Fibroblast of villous mesenchyme (primary cell): Measurements from ENCODE around the gene NPDC1. TPM values are rescaled to one million over a fixed set of nuclear protein-coding genes. Genes with fewer than 3 reads are reported as not detected.
A peak's percentile ranks its signal among the peaks of the same experiment; 100 is the strongest.

Experiments used
- DNase-seq: peaks from one replicate; pipeline ENCODE4 v3.0.0-alpha.2; 2010; ENCODE audit warnings: low read depth
- H3K4me3 ChIP-seq: 2 replicates; pipeline ENCODE4 v1.5.1; 2011; ENCODE audit warnings: low read depth, mild to moderate bottlenecking, low read length
- total RNA-seq: library from RNA; depleted of rRNA; stranded (reverse); fragments of >200 nt; gene quantifications from 2 replicates; pipeline ENCODE4 v1.2.3, GENCODE V29; 2012
- TF ChIP-seq, protein P1 (sequence below): IDR thresholded peaks from 2 replicates; pipeline ENCODE4 v1.5.1; 2012; ENCODE audit warnings: low read depth, mild to moderate bottlenecking, low read length; ENCODE audit not compliant: insufficient read depth

The NPDC1 gene
- total RNA-seq, 1 donor = 13.0 TPM

DNA sequence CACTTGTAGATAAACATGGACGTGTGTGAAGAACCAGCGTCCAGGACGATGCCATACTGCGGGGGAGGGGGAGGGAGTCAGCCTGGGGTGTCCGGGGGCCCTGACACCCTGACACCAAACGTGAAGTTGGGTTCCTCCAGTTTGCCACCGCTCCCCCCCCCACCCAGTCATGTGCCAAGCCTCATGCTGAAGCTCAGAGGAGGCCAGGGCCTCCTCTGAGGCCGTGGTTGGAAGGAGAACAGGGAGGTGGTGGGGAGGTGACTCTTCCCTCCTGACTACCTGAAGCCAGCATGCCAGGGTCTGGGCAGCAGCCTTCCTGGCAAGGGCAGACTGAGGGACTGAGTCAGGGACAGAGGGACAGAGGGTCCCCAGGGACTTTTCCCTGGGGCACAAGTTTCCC is 6.3 kb upstream of the NPDC1 start:
- DNase-seq = no peak
- H3K4me3 ChIP-seq = no peak overlapping the region
- TF ChIP-seq, protein P1, sequence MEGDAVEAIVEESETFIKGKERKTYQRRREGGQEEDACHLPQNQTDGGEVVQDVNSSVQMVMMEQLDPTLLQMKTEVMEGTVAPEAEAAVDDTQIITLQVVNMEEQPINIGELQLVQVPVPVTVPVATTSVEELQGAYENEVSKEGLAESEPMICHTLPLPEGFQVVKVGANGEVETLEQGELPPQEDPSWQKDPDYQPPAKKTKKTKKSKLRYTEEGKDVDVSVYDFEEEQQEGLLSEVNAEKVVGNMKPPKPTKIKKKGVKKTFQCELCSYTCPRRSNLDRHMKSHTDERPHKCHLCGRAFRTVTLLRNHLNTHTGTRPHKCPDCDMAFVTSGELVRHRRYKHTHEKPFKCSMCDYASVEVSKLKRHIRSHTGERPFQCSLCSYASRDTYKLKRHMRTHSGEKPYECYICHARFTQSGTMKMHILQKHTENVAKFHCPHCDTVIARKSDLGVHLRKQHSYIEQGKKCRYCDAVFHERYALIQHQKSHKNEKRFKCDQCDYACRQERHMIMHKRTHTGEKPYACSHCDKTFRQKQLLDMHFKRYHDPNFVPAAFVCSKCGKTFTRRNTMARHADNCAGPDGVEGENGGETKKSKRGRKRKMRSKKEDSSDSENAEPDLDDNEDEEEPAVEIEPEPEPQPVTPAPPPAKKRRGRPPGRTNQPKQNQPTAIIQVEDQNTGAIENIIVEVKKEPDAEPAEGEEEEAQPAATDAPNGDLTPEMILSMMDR = no peak

DNA sequence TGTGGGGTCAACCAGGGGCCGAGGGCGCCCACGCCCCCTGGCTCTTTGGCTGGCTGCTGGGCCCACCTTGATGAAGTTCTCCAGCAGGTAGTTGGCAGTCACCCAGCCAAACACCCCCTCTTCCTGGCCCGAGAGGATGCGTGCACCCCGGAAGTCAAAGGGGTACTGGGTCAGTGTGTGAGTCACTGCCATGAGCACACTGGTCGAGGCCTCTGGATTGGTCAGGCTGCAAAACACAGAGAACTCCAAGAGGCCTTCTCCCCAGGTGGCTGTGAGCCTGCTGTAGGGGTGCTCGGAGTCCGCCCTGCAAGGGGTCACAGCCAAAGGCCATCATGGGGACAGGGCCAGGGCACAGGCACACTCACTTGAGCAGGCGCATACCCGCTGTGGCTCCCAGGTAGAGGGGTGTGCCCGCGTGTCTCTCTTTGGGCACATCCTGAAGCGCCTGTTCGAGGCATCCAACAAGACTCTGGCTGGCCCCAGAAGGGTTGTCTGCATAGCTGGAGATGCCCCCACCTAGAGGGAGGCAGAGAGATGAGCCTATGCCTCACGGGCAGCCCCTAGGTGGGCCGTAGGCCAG is 5.3 kb upstream of the NPDC1 start:
- H3K4me3 ChIP-seq = no peak overlapping the region
- no peak for DNase-seq
- TF ChIP-seq, protein P1 = no peak

DNA sequence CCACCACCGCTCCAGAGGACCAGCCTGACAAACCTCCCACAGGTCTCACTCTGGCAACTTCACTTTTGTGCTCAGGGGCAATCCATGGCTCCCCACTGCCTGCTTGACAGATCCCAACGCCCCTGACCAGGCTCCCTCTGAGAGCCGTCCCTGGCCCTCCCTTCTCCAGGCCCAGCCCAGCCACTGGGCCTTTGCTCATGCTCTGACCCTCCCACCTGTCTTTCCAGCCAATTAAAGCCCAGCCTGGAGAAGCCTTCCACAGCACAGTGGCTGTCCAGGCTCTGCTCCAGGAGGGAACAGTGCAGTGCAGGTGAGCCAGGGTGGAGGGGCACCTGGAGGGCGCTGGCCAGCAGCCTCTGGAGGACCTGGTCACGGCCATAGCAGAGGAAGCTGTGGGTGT is 4.6 kb upstream of the NPDC1 start:
- DNase-seq = no peak
- TF ChIP-seq, protein P1 = no peak
- H3K4me3 ChIP-seq = no peak overlapping the region

DNA sequence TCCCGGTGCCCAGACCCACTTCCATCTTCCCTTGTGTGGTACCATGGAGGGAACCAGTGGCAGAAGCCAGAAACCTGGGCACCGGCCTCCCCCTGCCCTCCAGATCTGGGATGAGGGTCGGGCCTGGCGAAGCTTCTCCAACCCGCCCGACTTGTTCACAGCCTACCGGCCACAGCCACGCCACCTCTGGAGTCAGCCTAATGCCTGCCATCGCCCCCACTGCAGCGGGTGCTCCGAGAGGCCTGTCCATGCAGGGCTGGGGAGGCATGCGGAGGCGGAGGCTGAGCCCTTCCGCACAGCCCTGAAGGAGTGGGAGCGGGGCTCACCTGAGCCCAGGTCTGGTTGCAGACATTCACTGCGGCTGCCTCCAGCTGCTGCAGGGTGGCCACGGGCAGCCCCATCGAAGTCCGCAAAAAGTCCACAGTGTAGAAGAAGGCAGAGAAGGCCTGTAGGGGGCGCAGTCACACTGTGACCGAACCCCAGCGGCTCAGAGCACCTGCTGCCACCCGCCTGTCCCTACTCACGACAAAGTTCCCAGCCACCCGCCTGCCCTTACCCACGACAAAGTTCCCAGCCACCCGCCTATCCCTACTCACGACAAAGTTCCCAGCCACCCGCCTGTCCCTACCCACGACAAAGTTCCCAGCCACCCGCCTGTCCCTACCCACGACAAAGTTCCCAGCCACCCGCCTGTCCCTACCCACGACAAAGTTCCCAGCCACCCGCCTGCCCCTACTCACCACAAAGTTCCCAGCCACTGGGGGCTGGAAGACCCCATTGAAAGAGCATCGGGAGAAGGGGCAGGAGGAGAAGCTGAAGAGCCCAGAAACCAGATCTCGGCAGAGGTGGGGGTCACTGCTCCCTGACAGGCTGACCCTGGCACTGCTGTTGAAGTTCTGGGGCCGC is 3.8 kb upstream of the NPDC1 start:
- no peak overlapping the region for H3K4me3 ChIP-seq
- TF ChIP-seq, protein P1 = peak; percentile 49
- DNase-seq = peak; percentile 44

DNA sequence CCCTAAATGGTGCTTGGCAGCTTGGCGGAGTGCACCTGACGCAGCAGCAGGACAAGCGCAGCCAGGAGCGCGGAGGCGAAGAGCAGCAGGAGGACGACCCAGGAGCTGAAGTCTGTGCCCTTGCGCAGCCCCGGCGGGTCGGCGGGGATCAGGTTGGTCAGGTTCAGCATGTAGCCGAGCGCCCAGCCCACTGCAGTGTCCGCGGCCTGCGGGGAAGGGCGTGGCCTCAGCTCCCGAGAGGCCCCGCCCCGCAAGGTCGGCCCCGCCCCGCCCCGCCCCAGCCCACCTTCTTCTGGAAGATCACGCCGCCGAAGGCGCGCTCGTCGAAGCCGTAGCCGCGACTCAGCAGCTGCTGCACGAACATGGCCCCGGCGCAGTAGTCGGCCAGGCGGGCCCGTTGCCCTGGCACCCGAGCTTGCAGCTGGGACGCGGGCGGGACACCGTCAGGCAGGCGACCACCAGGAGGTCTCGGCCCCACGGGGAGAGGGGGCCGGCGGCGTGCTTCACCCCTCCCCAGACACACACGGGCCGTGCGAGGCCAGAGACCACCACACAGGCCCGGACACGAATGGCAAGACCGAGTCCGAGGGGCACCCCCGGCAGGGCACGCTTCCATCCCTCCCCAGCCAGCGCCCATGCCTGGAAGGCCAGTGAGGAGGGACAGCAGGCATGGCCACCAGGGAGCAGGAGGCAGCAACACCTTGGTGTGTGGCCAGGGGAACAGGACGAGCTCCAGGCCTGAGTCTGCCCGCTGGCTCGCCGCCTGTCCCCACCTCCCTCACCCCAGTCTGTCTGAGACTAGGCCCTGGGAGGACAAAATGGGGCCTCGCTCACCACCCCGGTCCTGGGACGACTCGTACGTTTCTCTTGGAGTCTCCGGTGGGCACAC is 2.9 kb upstream of the NPDC1 start:
- TF ChIP-seq, protein P1 = no peak
- no peak overlapping the region for H3K4me3 ChIP-seq
- no peak for DNase-seq

DNA sequence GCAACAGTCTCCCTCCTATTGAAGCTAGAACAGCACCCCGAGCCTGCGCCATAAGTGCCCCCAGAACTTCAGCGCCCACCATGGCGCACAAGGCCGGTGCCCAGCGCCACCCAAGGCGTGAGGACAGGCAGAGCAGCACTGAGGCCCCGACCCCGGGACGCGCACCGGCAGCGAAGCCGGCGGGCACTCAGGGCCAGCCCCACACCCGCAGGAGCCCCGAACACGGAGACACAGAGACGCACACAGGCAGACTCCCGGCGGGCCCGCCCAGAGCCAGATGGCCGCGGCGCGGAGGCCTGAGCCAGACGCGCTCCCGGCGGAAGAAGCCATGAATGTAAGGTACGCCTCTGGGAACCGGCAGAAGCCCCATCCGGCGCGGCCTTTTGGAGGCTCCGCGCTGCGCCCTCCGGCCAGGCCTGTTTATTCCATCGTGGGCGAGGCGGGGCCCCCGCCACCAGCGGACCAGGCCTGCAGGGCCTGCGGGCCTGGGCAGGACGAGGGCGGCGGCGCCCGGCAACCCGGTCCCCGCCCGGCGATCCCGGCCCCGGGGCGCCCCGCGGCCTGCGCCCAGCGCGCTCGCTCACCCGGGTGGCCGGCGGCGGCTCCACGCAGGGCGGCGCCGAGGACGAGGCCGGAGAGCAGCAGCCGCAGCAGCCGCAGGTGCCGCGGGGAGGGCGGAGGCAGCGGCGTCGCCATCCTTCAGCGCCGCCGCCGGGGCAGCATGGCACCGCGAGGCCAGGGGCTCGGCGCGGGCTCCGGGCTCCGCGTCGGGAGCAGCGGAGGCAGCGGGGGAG is 486 bp downstream of the NPDC1 start:
- peak; percentile 55 for DNase-seq
- H3K4me3 ChIP-seq = peak overlapping the region; percentile 60
- TF ChIP-seq, protein P1 = no peak
